ENCODE results near the gene CAMSAP2.

The CAMSAP2 gene, protein sequence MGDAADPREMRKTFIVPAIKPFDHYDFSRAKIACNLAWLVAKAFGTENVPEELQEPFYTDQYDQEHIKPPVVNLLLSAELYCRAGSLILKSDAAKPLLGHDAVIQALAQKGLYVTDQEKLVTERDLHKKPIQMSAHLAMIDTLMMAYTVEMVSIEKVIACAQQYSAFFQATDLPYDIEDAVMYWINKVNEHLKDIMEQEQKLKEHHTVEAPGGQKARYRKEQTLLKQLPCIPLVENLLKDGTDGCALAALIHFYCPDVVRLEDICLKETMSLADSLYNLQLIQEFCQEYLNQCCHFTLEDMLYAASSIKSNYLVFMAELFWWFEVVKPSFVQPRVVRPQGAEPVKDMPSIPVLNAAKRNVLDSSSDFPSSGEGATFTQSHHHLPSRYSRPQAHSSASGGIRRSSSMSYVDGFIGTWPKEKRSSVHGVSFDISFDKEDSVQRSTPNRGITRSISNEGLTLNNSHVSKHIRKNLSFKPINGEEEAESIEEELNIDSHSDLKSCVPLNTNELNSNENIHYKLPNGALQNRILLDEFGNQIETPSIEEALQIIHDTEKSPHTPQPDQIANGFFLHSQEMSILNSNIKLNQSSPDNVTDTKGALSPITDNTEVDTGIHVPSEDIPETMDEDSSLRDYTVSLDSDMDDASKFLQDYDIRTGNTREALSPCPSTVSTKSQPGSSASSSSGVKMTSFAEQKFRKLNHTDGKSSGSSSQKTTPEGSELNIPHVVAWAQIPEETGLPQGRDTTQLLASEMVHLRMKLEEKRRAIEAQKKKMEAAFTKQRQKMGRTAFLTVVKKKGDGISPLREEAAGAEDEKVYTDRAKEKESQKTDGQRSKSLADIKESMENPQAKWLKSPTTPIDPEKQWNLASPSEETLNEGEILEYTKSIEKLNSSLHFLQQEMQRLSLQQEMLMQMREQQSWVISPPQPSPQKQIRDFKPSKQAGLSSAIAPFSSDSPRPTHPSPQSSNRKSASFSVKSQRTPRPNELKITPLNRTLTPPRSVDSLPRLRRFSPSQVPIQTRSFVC (N-terminal part only)

DNA sequence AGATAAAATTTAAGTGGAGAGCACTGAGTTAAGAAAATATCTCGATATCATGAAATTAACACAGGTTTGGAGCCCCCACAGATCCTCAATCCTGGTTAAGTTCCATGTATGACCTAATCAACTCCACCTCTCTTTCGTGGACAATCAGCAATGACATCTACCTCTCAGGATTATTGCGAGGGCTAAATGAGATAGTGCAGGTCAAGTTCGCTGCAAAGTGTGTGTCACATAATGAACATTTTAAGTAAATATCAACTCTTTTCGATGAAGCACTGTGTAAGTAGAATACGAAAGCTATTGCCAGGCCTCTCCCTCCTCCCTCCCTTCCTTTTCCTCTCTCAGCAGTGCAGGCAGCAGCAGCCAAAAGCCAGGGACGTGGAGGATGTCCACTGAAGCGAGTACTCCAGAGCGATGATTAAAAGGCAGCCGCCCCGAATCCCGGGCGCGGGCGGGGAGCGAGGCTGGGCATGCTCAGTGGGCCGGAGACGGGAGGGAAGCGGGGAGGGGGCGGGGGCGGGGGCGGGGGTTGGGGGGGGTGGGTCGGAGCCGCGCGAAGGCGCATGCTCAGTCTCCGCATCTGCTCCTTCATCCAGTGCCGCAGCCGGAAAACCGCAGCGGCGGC, at the start of gene CAMSAP2:
Gene CAMSAP2 (plus strand): TSS at position 567 of the 622 bp plus-strand sequence. CDS start 935 bp downstream, outside the sequence.
- DNase-seq (ENCODE audit: low read depth, low spot score), result peak; percentile 96

DNA sequence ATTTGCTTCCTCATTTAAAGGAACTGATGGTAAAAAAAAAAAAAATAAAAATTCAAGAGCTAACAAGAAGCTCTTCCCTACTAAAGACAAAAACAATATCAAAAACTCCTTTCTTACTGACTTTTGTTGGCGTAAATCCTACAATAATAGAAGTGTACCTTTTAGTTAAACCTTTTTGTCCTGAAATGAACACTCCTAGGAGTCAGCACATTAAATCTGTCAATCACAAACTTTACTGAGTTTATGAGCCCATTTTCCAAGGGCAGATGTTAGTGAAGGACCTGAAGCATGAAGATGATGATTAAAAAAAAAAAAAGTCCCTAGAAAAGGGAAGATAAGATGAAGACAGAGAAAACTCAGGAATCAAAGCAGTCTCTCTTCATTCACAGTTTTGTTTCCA, 46.4 kb upstream of the CAMSAP2 start:
- no peak for DNase-seq (ENCODE audit: low read depth, low spot score)

DNA sequence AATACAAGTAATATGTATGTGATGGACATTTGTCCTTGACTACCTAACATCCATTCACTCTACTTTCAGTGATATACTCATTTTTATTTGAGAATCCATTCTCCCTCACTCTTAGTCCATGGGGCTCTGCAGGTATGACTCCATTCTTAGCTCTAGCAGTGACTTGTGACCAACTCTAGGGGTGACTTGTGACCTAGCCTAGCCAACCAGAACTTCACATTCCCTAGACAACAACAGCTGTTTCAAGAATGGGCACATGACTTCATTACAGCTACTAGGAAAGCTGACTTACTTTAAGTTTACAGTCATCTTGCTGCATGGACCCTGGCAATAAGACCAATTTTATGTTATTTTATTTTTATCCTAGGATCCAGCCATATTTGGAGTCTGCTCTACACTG, 45.4 kb upstream of the CAMSAP2 start:
- no peak for DNase-seq (ENCODE audit: low read depth, low spot score)

DNA sequence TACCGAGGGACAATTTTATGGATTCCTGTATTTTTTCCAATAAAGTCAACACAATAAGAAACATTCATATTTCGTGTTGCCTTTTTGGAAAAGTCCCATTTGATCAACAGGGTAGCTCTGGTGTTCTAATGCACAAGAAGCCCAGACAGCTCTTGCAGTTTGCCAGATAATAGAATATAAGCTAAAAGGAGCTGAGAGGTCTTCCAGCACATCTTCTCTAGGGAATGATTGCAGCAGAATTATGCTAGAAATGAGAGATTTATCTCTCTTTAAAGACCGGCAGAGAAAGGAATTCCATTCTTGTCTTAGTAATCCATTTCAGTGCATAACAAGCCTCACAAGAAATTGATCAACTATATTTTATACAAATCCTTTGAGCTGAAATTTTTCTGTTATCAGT, 44.0 kb upstream of the CAMSAP2 start:
- DNase-seq (ENCODE audit: low read depth, low spot score), result no peak

DNA sequence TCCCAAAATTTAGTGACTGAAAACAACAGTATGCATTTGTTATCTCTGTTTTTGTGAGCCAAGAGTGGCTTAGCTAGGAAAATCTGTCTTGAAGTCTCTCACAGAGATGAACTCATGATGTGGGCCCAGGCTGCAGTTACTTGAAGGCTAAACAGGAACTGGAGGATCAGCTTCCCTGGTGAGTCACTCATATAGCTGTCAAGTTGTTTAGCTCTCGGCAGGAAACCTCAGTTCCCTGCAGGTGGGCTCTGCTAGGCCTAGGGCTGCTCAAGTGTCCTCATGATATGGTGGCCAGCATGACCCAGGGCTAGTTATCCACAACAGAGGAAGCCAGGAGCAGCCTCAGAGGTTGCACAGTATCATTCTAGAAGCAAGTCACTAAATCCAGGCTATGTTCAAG, 38.8 kb upstream of the CAMSAP2 start:
- DNase-seq (ENCODE audit: low read depth, low spot score), result peak; percentile 51

DNA sequence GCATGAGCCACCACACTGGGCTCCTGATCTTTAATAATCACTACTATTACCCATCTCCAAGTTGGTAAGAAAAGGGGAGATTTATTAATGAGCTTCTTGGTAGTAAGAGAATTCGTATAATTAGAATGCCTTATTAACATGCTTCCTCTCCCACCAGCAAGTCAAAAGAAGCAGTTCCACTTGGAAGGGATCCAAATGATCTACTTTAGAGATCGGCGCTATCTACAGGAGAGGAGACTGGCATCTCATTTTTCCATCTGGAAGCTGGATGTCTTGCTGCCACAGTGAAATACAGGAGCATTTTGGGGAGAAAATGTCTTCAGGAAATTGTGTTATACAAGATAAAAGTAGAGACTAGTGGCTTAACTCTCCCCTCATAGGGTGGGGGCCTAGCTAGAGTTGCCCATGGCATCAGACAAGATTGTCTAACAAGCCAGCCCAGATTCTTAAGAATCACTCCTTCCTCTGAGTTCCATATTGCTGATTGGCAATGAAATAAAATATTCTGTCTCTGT, 33.6 kb upstream of the CAMSAP2 start:
- no peak for DNase-seq (ENCODE audit: low read depth, low spot score)

DNA sequence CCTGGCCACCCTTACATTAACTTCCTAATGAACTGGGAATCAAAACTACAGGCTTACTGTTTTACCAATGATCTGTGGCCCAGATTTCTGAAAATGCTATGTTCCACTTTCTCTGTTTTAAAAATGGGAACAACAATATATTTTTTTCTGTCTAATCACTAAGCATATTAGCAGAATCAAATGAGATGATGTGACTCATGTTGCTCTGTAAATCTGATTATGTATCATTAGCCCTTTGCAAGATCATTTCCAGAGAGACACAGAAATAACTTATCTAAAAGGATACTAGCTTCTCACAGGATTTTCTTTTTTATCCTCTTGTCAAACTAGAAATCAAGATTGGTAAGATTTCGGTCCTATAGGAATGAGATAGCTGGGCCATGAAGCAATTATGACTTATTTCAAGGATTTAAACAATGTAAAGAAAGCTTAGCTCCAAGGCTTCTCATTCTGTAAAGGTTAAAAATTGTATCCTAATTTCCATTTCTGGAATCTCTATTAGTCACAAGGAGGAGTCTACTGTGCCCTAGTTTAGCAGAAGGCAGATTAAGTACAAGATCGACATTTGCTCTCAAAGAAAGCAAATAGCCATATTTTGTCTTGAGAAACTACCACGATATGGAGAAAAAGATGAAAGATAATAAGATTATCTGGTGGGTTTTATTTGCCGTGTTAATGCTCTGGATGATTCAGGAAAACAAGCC, 32.4 kb upstream of the CAMSAP2 start:
- DNase-seq (ENCODE audit: low read depth, low spot score), result no peak

DNA sequence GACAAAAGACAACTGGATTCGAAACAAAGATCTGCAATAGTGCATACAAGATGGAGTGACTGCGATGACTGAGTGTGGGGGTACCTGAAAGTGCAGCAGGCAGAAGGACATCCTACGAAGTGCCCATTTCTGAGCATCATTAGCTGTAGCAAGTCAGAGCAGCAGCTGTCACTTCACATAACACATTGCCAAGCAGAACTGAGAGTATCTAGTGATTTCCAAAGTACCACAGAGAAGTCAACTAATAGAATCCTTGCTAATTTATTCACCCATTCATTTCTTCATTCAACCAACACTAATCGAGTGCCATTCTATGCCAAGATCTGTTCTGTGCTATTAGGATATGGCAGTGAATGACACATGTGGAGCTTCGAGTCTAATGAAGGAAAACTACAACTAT, 31.6 kb upstream of the CAMSAP2 start:
- no peak for DNase-seq (ENCODE audit: low read depth, low spot score)

DNA sequence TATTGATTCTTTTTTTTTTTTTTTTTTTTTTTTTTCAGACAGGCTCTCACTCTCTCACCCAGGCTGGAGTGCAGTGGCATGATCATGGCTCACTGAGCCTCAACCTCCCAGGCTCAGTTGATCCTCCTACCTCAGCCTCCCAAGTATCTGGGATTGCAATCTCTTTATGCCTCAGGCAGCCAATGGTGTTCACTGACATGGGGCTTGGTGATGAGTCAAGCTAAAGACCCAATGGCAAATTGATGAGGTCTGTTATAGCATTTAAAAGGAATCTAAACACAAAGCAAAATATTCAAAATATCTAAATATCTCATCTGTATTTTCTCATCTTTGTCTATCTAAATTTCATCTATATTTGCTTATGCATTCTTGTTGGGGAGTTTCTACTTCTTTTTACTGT, 30.5 kb upstream of the CAMSAP2 start:
- DNase-seq (ENCODE audit: low read depth, low spot score), result no peak

DNA sequence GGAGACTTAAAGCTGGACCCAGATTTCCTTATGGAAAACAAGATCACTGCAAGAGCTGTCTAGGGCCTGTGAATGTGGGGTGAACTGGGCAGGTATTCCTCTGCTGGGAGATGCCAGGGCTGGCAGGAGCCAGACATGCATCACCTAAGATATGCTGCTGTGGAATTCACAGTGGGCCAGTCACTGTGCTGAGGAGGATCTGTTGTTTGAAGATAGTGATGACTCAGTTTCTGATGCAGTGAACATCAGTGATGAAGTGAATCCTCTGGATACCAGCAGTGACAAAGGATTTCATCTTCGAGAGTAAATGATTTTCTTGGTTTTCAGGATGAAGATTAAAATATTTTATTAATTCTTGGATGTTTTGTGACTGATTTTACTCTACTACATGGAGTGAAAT, 29.9 kb upstream of the CAMSAP2 start:
- no peak for DNase-seq (ENCODE audit: low read depth, low spot score)

DNA sequence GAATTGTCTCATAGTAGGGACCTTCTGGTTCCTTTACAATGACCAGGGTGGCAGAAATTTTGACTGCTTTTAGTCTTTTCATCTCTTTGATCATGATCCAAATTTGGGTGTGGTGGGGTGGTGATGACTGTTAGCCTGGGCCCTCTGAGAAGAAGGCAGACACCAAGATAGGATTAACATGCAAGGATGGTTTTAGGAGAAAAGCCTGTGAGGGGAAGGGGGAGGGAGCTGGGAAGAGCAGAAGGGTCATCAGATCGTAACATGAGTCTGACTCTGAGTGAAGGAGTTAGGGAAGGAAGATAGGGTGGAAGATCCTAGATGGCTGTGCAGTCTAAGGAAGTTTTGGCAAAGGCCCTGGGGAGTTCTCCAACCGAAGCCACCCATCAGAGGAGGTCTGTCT, 28.5 kb upstream of the CAMSAP2 start:
- no peak for DNase-seq (ENCODE audit: low read depth, low spot score)

DNA sequence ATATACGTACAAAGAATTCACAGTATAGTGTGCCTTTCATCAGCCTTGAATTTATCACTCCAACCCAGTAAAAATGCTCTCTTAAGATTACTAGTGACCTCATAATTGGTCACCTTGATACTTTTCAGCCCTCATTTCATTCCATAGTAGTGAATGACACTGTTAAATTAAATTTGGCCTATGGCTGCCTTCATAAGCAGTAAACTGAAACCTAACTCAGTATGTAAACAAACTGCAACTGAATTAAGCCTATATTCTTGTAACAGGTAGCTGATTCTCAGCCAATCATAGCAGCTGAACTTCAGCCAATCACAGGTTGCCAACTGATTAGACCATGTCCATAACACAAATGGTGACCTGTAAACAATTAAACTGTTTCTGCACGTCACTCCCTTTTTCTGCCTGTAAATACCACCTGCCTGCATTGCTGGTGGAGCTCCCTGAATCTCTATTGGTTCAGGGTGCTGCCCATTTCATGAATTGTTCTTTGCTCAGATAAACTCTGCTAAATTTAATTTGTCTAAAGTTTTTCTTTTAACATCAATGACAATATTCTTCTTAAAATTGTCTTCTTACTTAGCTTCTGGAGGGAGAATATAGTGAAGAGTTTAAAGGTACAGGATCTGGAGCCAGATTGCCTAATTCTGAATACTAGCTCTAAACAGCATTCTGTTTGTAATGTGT, 24.0 kb upstream of the CAMSAP2 start:
- no peak for DNase-seq (ENCODE audit: low read depth, low spot score)

DNA sequence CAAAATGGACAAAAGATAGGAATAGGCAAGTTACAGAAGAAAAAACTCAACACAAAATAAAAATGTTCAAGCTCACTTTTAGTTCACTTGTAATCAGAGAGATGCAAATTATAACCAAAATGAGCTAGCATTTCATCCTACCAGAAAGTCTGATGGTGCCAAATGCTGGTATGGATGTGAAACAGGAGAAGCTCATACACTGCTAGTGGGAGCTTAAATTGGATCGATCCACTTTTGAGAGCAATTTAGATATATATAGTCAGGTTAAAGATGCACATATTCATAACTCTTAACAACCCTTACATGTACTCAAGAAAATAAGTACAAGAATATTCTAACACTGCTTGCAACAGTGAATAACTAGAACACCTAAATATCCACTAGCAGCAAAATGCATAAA, 18.5 kb upstream of the CAMSAP2 start:
- no peak for DNase-seq (ENCODE audit: low read depth, low spot score)

DNA sequence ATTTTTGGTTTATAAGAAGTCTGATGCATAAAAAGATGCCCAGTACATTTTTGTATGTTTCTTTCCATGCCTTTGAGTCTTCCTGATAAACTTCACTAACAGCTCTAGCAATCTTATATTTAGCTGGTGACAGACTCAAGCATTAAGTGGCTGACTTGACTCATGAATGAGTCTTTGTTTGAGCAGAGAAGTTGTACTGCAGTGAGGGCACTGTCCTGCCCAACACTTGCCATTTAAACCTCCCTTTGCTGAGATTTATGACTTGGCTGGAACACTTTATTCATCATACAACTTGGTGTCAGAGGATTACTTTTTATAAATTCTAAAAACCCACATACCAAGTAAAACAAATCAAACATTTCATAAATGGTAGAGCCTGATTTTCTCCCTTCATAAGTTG, 14.6 kb upstream of the CAMSAP2 start:
- DNase-seq (ENCODE audit: low read depth, low spot score), result peak; percentile 10

DNA sequence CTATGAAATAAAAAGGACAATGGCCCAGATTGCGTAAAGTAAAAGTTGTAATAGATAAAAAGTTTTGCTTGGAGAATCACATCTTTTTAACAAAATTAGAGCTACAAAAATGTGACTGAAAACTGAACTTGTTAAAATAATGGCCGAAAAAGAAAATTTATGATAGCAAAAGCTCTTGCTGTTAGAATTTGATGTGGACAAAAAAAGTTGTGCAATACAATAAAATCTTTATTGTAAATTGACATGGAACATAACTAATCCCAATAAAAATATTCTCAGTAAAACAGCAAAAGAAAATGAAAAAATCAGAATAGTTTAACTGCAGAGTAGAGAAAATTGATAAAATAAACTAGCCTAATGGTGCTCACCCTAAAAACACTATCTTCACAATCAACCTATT, 11.4 kb upstream of the CAMSAP2 start:
- no peak for DNase-seq (ENCODE audit: low read depth, low spot score)

DNA sequence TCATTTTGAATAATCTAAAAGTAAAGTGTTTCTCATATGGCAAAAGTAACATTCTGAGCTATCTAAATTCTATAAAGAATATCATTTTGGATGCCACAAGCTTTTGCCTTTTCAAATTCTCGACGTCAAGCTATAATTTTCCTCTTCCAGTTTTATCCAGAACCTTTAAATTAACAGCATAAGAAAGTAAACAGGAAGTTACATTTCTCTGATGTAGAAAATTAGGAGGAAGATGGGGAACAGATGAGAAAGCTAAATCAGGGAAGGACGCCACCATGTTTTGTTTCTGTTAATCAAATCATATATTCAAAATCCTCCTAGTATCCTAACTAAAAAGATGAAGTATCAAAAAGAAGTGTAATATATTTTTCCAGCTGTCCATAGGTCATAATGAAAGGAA, 8.8 kb upstream of the CAMSAP2 start:
- DNase-seq (ENCODE audit: low read depth, low spot score), result no peak

DNA sequence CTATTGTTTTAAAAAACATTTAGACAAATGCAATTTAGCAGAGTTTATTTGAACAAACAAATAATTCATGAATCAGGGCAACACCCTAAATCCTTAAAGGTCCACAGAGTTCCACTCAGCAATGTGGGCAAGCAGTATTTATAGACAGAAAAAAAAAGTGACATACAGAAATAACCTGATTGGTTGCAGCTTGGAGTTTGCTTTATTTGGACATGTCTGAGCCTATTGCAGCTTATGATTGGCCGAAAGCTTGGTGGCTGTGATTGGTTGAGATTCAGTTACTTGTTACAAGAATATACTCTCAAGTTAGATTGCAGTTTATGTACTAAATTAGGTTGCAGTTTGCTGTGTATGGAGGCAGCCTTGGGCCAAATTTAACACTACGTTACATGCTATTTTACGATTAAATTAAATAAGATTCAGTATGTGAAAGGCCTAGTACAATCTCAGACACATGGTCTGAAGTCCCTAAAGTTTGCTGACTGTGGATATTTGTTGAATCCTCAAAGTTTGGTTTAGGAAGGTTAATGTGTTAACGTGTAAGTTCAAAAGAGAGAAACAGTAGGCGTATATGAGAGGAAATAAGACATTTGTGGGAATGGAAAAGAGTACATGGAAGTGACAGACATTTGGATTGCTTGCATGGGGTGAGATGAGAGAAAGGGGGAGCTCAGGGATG, 6.9 kb upstream of the CAMSAP2 start:
- no peak for DNase-seq (ENCODE audit: low read depth, low spot score)

DNA sequence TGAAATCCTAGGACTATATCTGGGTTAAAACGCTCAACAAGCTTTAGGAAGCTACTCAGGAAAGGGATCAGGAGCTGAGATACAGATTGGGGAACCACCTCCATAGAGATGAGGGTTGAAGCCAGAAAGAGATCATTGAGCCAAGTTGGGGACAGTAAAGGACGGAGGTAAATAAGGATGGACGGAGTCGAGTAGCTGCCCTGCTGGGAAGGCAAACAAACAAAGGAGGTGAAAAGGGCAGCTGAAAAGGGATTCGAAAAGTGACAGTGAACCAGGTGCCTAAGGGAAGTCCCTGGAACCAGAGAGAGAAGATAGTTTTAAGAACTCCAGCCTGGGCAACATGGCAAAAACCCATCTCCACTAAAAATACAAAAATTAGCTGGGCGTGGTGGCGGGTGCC, 6.3 kb upstream of the CAMSAP2 start:
- DNase-seq (ENCODE audit: low read depth, low spot score), result no peak

DNA sequence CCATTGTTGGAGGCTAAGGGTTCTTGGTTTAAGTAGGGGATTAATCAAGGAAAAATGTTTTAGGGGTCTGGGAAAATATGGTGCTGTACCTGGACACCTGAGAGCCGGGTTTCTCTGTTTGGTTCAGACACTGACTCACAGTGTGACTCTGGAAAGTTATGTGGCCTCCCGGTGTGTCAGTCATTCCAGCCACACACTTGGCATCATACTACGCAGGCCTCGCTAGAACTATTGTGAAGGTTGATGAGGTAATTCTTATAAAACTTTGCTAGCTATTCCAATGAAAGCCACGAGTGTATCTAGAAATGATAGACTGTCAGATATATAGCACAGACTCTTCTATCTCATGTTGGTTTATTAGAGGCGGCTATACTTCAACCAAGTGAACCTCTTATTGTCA, 4.8 kb upstream of the CAMSAP2 start:
- DNase-seq (ENCODE audit: low read depth, low spot score), result peak; percentile 85

DNA sequence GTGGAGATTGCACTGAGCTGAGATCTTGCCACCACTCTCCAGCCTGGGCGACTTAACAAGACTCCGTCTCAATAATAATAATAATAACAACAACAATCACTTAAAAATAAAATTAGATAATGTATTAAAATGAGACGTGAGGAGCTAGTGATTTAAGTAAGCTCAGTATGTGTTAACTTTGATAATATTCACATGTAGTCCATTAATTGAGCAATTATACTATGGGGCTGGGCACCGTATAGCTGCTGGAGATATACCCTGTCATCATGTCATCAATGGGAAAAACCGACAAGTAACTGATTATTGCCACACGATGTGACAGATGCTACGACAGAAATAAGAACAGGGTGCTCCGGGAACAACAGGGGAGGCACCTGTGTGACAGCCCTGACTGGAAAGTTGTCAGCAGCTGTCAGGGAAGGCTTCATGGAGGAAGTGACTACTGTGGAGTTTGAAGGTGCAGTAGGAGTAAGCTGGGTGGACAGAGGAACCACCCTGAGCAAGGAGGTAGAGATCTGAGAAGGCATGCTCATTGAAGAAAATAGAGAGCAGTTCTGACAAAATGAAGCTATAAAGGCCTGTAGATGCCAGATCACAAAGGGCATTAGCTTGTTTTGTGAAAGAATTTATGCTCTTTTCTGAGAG, 924 bp upstream of the CAMSAP2 start:
- DNase-seq (ENCODE audit: low read depth, low spot score), result no peak

Measured in astrocyte of the hippocampus (primary cell).